Embryonic facial prominence (tissue), 1 donor: ENCODE results near the gene ZNF507.

Source experiments
- DNase-seq: peaks from one replicate; pipeline ENCODE4 v3.0.0-alpha.2; 2016; ENCODE audit errors: extremely low spot score

The ZNF507 gene

GRCh38 chr19:32339988-32340874, 5.2 kb upstream of the ZNF507 start:
- no peak for DNase-seq

- DNase-seq = no peak
Observed at GRCh38 chr19:32342695-32343094, 2.7 kb upstream of the ZNF507 start.

GRCh38 chr19:32343550-32344262, 1.7 kb upstream of the ZNF507 start:
- no peak for DNase-seq

- DNase-seq = no peak
Observed at GRCh38 chr19:32346901-32347300, 1.5 kb downstream of the ZNF507 start.

- no peak for DNase-seq
Observed at GRCh38 chr19:32347573-32347972, 2.2 kb downstream of the ZNF507 start.

GRCh38 chr19:32349051-32349450, 3.6 kb downstream of the ZNF507 start:
- no peak for DNase-seq

GRCh38 chr19:32349724-32350470, 4.5 kb downstream of the ZNF507 start:
- DNase-seq = no peak

- no peak for DNase-seq
Observed at GRCh38 chr19:32350471-32350865, 5.1 kb downstream of the ZNF507 start.

- DNase-seq = no peak
Observed at GRCh38 chr19:32350987-32351348, 5.6 kb downstream of the ZNF507 start.

GRCh38 chr19:32352241-32352630, 6.8 kb downstream of the ZNF507 start:
- no peak for DNase-seq

GRCh38 chr19:32354345-32354744, 8.9 kb downstream of the ZNF507 start:
- no peak for DNase-seq

- DNase-seq = no peak
Observed at GRCh38 chr19:32355309-32355708, 9.9 kb downstream of the ZNF507 start.

GRCh38 chr19:32357720-32358119, 12.3 kb downstream of the ZNF507 start:
- DNase-seq = no peak

GRCh38 chr19:32358321-32358720, 12.9 kb downstream of the ZNF507 start:
- no peak for DNase-seq

GRCh38 chr19:32359581-32359980, 14.2 kb downstream of the ZNF507 start:
- no peak for DNase-seq

GRCh38 chr19:32361574-32362317, 16.3 kb downstream of the ZNF507 start:
- DNase-seq = no peak

GRCh38 chr19:32362318-32362691, 16.9 kb downstream of the ZNF507 start:
- no peak for DNase-seq

- no peak for DNase-seq
Observed at GRCh38 chr19:32363175-32363574, 17.8 kb downstream of the ZNF507 start.

GRCh38 chr19:32363632-32364031, 18.2 kb downstream of the ZNF507 start:
- no peak for DNase-seq

GRCh38 chr19:32364040-32364439, 18.6 kb downstream of the ZNF507 start:
- DNase-seq = no peak

- DNase-seq = no peak
Observed at GRCh38 chr19:32367063-32367462, 21.7 kb downstream of the ZNF507 start.
